HG03565 (cell line): ENCODE data around the gene PSMB2.

Experiments
- ATAC-seq: cut with Tn5 transposase; IDR thresholded peaks from one replicate; pipeline ENCODE4 v1.9.1; 2021; ENCODE audit warnings: mild to moderate bottlenecking, moderate library complexity; ENCODE audit not compliant: unreplicated experiment

Gene PSMB2

DNA sequence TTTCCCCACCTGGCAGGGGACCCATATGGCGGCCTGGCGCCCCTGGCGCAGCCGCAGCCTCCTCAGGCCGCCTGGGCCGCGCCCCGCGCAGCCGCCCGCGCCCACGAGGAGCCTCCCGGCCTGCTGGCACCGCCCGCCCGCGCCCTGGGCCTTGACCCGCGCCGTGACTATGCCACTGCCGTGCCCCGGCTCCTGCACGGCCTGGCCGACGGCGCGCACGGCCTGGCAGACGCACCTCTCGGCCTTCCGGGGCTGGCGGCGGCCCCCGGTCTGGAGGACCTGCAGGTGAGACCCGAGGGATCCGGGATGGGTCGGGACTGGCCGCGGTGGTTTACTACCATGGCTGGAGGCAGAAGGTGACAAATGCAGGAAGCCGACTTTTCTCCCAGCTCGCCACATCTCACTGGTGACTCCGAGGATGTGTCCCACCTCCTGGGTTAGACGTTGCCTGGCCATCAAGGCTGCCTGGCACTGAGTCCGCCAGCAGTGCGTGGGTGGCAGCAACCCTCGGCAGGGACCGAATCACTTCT, 67.1 kb downstream of the PSMB2 start:
- no peak for ATAC-seq

DNA sequence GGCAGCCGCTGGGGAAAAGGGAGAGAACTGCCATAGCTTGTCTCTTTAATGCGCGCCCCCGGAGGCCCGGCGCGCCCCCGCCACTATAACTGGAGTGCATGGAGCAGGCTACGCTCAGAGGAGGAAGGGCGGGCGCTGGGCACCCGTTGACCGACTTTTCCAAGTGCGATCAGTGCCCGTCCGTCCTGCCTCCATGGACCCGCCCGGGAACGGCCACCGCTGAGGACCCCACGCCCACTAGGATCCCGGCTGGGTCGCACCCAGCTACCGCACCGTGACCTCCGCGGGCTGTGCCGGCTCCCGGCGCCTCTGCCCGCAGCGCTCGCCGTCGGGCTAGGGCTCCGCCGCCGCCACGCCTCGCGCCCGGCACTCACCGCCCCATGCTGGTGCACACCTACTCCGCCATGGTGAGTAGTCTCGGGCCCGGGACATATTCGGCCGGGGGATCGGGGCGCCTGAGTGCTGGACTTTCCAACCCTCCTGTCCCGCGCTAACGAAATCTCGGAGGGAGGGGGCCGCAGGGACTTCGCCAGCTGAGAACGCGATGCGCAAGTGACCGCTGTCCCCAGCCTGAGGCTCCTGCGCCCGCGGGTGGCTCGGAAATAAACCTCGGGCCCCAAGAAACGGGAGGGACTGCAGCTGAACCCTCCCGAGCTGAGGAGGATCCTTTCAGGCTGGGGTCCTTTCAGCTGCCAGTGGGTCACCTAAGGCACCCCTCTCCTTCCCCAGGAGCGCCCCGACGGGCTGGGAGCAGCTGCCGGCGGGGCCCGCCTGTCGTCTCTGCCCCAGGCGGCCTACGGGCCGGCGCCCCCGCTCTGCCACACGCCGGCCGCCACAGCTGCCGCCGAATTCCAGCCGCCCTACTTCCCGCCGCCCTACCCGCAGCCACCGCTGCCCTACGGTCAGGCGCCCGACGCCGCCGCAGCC, 67.9 kb downstream of the PSMB2 start, which contains the start of gene TFAP2E:
TFAP2E (plus strand) TSS at position 117 of the 927 bp plus-strand sequence; CDS start at position 381, 264 bp downstream.
- no peak for ATAC-seq

DNA sequence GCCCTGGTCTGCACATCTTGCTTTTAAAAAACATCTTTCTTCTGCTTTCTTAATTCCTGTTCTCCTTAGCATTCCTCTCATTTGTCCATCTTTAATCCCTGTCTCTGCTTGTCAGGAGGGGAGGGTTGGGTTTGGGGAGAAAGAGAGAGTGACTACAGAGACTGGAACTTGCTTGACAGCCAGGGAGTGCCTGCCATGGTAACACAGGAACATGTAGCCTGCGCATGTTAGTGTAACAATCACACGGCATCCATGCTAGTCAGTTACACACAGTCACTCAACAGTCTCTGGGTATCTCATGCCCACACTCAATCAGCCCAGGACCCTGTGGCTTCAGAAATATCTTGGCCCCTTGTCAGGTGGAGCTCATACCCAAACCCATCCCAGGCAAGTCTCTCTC, 69.0 kb downstream of the PSMB2 start:
- no peak for ATAC-seq

DNA sequence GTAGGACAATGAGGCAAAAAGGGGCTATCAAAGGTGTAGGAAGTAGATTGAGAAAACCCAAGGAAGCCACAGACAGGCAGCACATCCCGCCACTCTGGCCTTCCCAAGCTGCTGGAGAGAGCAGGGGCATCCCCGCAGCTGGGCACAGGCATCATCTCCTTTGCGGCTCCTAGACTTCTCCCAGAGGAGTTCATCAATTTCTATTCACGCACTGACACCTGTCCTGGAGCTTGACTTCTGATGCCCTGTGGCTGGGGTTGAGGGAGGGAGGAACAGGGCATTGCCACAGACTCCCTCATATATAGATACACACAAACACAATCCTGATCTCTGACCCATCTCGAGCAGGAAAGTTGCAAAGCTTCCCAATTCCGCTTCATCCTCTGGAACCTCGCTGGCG, 70.1 kb downstream of the PSMB2 start:
- ATAC-seq: no peak

DNA sequence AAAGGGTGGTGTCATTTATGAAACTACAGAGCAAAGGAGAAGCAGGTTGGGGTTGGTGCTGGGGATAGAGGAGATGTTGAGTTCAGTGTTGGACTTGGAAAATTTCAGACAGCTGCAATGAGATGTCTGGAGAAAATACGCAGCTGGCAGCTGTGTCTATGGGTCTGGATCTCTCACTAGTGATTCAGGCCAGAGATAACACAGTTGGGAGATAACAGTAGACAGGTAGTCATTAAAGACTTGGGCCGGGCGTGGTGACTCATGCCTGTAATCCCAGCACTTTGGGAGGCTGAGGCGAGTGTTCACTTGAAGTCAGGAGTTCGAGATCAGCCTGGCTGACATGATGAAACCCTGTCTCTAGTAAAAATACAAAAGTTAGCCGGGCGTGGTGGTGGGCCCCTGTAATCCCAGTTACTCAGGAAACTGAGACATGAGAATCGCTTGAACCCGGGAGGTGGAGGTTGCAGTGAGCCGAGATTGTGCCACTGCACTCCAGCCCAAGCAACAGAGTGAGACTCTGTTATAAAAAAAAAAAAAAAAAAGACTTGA, 70.7 kb downstream of the PSMB2 start:
- ATAC-seq: no peak

DNA sequence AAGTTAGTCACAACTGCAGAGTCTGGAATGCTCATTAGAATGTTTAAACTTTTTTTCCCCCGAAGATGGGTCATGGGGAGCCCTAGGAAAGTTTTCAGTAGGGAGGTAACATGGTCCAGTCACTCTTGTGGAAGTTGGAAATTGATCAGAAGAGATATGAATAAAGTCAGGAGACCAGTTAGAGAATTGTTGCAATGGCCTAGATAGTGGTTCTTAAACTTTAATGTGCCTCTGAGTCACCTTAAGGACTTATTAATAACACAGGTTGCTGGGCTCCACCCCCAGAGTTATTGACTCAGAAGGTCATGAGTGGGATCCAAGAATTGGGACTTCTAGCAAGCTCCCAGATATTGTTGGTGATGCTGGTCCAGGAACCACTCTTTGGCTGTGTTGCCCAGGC, 71.4 kb downstream of the PSMB2 start:
- no peak for ATAC-seq

DNA sequence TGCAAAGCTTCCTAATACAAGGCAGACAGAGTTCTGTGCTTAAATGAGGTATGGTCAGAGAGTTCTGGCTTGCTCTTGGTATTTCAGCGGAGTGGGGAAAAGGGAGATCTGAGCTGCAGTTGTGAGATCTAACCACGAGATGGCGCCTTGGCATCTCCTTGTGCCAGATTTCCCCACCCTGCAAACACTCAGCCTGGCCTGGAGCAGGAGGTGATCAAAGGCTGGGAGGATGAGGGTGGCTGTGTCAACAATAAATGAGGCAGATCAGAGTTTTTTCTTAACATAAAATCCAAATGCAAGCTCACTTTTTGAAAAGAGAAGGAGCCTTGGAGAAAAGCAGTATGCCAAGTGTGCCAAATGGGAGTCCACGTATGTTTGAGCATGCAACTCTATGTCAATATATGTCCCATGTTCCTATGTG, 72.3 kb downstream of the PSMB2 start:
- no peak for ATAC-seq

DNA sequence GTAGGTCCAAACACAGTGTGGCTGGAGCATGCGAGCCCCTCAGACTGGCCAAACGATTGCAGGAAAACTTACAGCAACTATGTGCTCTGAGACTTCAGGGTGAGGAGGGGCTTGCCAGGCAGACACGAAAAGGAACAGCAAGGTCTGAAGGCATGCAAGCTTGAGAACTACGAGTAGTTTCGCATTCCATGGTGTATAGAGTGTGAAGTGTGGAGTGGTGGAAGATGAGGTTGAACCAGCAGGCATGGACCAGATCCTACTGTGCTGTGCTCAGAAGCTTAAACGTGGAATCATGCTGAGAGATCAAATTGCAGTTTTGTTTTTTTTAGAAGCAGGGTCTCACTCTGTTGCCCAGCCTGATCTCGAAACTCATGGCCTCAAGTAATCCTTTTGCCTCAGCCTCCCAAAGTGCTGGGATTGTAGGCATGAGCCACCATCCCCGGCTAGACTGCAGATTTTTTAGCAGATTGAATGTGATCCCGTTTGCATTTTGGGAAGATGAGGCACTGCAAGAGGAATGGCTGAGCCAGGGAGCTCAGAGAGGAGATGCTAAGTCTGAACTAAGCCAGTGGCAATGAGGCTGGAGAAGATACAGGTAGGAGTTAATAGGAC, 73.3 kb downstream of the PSMB2 start:
- ATAC-seq: no peak

DNA sequence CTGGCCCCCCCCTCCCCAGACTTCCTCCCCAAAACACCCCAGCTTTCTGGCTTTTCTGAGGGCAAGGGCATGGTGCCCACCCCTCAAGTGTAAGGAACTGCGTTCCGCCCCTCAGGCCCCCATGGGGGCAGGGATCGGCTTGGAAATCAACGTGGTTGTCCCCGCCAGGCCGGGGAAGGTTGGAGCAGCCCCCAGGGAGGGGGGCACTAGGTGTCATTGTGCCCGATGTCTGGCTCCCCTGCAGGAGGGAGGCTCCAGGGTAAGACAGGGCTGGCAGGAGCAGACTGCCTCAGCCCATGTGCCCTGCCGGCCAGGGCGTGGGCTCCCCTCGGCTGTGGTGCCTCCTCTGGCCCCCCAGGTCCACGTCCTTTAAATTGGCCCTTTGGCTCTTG, 75.6 kb downstream of the PSMB2 start:
- no peak for ATAC-seq

DNA sequence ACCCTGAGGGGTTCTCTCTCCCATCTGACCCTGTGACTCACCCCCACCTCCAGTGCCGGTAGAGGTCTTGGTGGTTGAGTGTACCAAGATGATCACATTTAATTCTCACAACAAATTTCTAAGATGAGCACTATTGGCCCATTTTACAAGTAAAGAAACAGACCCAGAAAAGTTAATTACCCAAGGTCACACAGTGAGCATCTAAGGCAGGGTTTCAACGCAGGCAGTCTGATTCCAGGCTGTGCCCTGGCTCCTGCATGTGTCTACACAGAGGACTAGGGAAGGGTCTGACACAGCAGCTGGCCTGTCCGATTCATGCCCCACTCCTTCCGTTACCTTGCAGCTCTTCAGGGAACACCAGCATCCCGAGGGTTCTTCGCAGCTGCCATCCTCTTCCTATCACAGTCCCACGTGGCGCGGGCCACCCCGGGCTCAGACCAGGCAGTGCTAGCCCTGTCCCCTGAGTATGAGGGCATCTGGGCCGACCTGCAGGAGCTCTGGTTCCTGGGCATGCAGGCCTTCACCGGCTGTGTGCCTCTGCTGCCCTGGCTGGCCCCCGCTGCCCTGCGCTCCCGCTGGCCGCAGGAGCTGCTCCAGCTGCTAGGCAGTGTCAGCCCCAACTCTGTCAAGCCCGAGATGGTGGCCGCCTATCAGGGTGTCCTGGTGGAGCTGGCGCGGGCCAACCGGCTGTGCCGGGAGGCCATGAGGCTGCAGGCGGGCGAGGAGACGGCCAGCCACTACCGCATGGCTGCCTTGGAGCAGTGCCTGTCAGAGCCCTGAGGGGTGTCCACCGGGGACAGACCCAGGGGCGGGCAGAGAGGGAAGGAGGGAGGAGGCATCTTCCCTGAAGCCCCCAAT, 76.2 kb downstream of the PSMB2 start:
- no peak for ATAC-seq

DNA sequence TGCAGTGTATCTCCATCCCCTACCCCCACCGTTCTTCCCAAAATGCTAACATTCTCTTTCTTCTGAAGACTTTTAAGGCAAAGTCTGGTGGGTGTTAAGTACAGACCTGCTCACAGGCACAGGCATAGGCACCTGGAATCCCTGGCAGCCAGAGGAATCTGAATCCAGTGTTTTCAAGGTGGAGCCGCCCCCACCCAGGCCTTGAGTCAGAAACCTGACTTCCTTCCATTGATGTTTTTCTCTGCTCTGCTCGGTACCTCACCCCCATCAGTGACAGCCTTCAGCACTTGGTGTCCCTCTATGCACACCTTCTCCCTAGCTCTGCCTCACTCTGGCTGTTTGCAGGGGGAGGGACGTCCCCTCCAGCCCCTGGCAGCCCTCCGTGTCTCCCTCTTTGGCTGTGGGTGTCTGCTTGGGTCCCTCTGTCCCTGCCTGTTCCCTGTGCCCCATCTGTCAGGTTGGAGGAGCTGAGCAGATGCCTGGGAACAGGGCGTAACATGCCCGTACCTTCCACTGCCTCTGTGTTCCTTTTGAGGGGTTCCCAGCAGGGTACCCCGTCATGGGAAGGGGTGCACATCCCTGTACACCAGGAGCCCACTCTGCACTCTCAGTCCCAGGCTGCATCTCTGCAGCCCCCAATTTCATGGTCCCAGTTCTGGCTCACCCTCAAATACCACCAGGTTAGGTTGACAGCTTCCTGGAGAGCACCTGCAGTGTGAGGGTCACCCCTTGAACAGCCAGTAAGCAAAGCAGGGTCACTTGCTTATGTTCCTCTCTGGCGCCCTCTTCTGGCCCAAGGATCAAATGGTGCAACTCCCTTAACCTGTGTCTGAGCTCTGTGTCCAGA, 77.1 kb downstream of the PSMB2 start:
- ATAC-seq: no peak

DNA sequence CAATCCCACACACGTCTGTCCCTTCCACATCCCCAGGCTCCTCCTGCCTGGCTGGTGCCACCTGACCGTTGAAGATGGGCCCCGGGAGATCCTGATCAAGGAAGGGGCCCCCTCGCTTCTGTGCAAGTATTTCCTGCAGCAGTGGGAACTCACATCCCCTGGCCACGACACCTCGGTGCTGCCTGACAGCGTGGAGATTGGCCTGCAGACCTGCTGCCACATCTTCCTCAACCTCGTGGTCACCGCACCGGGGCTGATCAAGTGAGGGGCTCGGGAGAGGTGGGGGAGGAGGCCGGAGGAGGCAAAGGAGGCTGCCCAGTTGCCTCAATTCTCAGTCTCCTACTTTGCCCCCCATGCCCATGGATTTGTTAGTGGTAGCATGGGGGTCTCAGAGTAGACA, 78.2 kb downstream of the PSMB2 start:
- no peak for ATAC-seq

DNA sequence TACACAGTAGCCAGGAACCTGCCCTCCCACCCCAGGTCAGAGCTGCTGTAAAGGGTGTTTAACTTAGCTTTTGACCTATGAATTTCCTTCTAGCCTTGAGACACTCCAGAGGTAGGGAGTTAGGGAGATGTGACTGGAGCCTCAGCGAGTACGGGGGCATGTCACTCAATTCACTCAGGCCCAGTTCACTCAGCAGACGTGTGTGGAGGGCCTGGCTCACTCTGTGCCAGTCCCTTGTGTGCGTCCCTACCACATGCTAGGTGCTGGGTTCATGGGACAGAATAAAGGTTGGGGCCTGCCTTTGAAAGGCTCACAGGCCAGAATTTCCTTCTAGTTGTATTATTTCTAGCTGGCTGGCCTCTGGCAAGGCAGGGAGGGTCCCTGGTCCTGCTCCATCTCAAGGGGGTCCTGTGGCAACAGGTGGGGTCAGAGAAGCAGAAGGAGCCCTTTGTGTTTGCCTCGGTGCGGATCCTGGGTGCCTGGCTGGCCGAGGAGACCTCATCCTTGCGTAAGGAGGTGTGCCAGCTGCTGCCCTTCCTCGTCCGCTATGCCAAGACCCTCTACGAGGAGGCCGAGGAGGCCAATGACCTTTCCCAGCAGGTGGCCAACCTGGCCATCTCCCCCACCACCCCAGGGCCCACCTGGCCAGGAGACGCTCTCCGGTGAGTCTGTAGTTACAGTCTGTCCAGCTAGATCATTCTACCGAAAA, 79.2 kb downstream of the PSMB2 start:
- no peak for ATAC-seq

DNA sequence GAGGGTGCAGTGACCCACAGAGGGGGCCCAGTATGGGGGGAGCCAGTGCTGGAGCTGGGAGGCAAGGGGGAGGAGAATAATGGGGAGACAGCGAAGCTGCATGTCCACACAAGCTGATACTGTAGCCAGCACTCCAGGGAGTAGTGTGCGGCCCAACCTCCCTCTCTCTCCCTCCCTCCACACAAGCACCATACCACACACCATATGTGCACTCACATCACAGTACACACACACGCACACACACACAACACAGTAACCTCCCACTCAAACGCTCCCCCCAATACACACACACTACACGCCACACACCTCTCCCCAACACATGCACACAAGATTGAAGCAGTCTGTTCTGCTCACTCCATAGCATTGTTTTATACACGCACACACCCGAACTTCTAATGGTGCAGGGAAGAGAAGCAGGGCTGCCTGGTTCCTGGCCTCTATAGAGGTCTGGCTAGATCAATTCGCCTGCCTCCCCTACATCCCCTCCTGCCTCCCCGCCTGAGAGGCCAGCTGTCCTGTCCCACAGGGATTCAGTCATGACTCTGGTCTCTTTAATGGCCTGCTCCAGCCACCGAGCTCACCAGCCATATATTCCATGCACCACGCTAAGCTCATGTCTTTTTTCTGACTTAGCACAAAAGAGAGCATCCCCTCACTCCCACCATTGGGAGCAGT, 79.9 kb downstream of the PSMB2 start:
- no peak for ATAC-seq

DNA sequence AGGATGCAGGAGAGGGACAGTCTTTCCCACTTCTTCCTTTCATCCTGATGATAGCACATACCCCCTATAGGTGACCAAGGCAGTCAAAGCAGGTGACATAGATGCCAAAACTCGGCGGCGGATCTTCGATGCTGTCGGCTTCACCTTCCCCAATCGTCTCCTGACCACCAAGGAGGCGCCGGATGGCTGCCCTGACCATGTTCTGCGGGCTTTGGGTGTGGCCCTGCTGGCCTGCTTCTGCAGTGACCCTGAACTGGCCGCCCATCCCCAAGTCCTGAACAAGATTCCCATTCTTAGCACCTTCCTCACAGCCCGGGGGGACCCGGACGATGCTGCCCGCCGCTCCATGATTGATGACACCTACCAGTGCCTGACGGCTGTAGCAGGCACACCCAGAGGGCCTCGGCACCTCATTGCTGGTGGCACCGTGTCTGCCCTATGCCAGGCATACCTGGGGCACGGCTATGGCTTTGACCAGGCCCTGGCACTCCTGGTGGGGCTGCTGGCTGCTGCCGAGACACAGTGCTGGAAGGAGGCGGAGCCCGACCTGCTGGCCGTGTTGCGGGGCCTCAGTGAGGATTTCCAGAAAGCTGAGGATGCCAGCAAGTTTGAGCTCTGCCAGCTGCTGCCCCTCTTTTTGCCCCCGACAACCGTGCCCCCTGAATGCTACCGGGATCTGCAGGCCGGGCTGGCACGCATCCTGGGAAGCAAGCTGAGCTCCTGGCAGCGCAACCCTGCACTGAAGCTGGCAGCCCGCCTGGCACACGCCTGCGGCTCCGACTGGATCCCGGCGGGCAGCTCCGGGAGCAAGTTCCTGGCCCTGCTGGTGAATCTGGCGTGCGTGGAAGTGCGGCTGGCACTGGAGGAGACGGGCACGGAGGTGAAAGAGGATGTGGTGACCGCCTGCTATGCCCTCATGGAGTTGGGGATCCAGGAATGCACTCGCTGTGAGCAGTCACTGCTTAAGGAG, 80.8 kb downstream of the PSMB2 start:
- ATAC-seq: no peak

DNA sequence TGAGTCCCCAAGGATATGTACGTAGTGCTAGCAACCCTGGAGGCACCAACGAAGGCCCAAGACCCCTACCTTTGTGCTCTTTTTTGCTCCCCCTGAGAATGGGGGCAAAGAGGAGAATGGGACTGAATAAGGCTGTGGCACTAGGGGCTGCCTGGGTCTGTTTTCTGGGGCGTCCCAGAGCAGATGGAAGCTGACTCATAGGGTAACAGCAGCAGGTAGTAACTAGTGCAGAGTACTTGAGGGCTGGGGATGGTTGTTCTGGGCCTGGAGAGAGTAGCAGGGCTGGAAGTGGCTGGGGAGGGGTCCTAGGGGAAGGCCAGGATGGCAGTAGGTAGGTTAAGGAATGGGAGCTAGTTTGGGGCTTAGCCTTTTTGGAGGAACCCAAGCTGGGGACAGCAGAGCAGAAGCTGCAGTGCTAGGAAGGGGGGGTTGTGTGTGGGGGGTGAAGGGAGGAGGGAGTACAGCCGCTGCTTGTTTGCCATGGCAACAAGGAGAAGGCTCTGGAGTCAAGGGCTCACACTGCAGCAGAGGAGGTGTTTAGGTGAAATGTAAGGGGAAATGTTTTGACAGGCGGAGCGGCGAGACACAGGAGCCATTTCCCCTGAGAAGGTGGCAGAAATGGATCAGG, 81.9 kb downstream of the PSMB2 start:
- ATAC-seq: no peak
